Inflammatory macrophage treated with lipopolysaccharide for 4 hours (primary cell): Measurements from ENCODE around the gene LSAMP.

Experiments
- DNase-seq: peaks from one replicate; pipeline ENCODE4 v3.0.0-alpha.2; 2020

Gene LSAMP

DNA sequence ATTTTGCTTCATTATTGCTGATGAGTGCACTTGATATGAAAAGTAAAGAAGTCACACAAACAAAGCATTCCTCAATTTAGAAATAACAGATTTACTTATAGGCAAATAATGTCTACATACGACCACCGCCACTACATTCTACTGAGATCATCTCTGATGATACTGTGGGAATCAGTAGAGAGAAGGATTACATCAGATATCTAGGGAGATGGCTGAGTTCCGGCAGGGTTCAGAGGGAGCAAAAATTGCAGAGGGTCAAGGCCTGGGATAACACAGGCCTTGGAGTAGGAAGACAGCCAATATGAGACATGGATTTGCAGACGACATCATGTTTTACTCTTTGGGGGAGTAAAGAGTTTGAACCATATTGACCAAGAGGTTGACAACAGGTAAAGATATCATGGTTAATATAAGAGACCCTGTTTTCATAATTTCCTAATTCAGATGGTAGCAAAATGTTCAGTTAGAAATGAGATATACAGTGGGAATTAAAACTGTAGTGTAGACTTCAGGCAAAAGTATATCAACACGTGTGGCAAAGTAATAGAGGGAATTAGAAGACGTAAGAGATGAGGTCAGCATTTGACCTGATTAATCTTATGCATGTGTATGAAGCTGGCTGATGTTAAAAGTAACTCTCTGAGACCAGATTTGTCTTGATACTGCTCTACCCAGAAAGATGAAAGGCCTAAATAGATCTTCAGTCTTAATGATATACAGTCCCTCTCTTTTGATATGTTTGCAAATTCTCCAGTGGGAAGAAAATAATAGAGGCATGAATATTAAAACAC, 15.6 kb downstream of the LSAMP start:
- no peak for DNase-seq

DNA sequence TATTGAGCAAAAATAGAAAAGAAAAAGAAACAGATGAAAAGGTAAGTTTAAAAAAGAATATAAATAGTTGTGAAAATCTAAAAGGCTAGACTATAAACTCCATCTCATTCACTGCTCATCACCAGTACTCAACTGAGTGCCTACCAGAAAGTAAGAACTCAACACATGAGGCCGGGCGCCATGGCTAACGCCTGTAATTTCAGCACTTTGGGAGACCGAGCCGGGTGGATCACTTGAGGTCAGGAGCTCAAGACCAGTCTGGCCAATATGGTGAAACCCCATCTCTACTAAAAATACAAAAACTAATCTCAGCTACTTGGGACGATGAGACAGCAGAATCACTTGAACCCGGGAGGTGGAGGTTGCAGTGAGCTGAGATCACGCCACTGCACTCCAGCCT, 19.3 kb downstream of the LSAMP start:
- no peak for DNase-seq

DNA sequence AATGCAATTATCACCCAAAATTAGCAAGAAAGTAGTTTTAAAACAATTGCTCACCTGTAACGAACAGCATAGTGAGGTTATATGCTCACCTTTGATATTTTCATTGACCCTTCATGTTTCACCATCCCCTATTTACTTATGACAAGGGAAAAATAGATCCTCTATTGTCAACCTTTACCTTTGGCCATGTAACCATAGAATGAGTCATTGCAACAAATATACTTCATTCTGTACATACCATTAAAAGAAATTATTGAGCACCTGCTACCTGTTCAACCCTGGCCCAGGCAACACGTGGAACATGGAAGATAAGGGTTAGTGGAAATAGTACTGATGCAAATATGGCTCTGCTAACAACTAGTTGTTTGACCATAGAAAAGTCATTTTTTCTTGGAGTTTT, 20.2 kb downstream of the LSAMP start:
- no peak for DNase-seq

DNA sequence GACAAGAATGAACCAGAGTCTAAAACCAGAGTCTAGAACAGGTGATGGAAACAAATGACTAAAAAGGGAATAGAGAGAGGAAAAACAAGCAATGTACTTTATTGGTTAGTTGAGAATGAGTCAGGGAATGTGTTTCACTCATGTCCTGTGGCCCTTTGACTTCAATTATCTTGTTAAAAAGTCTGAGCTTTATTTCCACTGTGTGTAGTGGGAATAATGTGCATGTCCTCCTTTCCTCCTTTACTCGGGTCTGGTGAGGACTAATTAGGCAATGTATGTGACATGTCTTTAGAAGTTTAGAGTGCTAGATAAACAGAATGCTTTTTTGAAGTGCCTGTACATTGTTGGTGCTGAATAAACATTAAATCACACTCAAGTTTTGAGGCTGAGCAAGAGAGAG, 21.3 kb downstream of the LSAMP start:
- no peak for DNase-seq

DNA sequence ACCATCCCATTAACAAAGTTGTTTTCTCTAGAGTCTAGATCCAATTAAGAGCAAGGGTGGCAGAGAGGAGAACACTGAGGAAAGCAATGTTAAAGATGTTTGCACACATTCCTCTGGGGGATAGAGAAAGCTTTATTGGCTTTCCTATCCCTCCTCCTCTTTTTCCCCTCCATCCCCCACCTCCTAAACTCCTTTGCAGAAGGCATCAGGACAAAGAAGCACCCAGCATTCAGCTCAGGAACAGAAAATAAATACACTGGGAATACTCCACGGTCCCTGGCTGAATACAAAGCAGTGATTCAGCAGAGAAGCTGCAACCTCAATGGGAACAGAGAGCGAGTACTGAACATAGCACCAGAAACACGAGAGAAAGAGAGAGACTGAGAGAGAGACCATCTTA, 21.9 kb downstream of the LSAMP start:
- DNase-seq, result no peak

DNA sequence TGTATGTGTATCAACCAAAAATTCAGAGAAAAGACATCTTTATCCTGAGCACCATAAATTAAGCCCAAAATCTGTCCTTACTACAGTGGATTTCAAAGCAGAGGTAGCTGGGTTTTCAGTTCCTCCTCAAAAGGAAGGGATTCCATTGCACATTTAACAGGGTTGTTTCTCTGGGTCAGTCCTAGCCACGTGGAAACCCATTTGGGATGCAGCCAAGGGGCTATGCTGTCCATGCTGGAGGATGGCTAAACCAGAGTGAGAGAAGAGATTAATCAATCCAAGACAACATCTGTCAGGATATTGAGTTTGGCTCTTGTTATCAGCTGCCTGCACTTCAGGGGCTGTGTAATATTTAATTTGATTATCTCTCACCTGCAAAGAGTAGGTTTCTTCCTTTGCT, 28.1 kb downstream of the LSAMP start:
- no peak for DNase-seq

DNA sequence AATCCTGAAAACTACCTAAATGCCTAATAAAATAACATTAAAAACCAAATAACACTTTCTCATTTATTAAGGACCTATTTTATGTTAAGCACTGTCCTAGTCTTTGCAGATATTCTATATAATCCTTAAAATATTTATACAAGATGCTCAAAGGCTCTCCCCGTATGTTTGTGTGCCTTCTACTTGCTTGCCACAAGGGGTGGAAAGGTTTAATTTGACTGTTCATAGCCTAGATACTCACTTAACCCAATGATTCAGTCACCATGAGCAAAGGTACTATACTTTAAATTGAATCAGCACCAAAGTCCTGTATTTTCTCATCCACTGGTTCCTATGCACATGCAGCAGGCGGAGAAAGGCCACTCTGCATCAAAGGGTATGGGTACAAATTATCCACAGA, 32.0 kb downstream of the LSAMP start:
- DNase-seq, result no peak

DNA sequence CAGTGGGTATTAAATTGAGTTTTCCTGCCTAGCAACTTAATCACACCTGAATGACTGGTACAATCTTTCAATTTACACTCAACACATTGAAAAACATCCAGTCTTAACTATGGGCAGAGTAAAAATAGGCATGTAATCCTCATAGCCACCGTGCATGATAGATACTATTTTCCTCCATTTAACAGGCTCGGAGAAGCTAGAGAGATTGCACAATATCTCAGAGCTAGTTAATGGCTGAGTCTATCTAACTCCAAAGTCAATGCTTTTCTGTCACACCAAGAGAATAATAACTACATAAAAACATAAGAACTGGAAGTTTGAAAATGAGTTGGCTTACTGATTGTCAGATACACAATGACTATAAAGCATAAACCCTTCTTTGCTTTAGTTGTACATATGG, 36.8 kb downstream of the LSAMP start:
- no peak for DNase-seq

DNA sequence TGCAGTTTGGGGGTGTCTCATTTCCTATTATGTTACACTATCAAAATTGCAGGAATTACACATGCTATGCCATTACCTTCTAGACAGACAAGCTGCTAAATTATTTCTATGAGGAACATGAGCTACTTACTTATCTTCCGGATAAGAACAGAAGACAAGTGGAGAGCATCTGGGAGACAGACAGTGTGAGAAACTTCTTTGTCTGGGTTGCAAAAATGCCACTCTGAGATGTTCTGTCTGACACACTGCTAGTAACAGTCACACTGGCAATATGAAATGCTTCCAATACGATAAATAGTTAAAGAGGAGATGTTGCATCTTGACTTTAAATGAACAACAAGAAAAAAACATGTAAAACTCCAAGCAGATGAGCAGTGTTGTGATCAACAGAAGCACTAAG, 40.1 kb downstream of the LSAMP start:
- DNase-seq, result no peak

DNA sequence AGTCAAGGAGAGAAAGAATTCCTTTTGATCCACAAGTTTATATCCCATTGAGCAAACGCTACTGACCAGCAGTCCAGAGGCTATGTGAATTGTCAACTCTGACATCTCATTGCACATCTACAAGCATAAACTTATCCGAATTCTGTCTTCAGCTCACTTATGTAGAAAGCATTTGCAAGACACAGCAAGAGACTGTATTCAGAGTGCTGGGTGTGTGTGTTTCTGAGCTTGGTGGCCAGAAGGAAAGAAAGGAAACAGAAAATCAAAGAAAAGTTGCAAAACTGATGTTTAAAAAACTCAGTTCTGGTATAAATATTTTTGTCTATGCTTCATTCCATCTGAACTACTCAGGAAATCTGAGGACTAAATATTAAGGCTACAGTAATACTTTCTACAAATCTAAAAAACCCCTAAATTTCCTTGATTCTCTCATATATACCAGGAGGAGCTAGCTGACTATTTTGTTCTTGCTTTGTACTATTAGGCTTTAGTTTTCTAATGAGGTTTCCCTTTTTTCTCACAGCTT, 45.5 kb downstream of the LSAMP start:
- DNase-seq, result no peak

DNA sequence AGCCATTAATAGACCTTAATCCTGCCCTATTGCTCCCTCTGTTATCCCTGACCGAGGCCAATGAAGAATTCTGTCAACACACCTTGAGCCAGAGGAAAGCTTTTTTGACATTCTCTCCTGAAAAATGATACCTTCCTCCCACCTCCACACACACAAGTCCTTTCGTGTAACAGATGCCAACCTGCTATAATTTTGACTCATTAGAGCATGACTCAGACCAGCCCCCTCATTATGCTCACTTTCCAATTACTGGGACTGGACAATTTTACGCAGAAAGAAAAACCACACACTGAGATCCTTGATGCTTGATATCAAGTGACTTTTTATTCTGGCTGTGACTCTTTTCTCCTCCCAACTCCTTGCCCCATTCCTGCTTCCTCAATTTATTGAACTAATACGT, 50.9 kb downstream of the LSAMP start:
- DNase-seq, result no peak

DNA sequence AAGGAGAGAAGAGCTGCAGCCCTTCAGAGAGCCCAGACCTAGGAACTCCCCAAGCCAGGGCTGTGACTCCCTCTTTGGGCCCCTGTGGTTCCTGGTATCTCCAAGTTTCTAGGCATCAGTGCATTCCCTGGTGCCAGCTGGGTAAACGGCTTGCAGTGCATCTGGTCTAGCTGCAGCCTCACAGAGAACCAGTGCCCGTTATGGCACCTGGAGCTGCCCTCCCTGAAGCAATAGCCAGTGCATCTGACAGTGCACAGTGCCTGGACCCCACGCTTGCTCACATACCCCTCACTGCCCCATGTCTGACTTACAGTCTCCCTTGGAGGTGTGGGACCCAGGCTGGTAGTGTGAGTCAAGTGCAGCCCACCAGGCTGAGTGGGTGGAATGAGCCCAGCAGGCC, 52.1 kb downstream of the LSAMP start:
- no peak for DNase-seq

DNA sequence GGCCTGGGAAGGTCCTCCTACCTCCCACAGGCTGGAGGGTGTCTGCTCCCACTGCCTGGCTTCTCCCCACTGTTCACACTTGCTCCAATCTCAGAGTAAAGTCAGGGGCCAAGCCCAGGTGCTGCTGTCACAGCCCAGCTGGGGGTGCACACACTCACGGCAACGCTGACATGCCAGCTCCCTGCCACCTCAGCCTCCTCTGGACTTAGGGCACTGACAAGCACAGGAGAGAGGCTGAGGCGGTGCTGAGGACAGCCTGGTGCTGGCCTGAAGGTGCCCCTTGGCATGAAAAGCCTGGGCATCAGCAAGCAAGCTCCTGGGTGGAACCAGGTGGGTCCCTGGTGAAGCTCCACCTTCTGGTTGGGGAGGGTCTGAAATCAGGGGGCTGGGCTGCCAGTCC, 53.0 kb downstream of the LSAMP start:
- no peak for DNase-seq

DNA sequence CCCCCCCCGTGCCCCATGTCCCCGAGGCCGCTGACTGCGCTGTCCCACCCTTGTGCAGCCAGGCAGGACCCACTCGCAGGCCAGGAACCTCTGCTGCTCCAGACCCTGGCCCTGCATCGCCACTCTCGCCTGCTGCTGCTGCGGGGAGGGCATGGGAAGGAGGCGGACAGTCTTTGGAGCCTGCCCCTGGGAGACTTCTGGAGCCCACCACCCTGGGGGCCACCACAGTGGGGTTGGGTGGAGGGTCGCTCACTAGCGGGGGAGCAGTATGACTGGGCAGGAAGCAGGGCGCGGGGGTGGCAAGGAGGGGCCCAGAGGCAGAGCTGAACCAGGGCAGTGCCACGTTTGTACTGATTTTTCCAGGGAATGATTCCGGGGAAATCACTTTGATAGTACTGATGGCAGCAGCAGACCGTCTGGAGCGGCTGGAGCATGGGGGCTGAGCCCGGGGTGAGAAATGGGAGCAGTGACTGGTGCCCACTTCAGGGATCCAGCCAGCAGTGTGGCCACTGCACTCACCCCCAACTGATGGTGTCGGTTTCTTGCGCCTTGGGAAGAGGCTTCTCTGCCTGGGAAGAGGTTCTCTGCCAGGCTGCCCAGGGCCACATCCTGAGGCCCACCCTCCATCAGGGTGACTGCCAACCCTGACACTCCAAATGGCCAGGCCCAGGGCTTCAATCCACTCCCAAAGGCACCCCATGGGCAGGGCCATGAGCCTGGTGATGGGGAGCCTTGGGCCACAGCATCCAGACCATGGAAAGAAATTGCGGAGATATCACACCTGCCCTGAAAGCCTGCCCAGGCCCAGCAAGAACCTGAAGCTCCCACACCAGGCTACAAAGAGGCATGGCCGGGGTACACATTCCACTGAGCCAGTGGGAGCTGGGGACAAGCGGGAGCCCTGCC, 53.7 kb downstream of the LSAMP start:
- DNase-seq, result no peak

DNA sequence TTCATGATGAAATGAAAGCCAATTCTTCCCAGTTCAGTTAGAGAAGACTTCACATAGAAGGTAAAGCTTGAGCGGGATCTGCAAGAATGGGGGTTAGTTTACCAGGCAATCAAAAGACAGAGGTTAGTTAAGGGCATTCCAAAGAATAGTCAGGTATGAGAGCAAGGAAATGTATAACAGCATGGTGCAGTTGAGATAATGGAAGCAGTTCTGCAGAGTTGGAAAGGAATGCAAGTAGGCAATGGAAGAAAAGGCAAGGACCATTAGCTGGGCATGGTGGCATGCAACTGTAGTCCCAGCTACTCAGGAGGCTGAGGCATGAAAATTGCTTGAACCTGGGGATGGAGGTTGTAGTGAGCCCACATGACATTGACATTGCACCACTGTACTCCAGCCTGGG, 55.0 kb downstream of the LSAMP start:
- no peak for DNase-seq

DNA sequence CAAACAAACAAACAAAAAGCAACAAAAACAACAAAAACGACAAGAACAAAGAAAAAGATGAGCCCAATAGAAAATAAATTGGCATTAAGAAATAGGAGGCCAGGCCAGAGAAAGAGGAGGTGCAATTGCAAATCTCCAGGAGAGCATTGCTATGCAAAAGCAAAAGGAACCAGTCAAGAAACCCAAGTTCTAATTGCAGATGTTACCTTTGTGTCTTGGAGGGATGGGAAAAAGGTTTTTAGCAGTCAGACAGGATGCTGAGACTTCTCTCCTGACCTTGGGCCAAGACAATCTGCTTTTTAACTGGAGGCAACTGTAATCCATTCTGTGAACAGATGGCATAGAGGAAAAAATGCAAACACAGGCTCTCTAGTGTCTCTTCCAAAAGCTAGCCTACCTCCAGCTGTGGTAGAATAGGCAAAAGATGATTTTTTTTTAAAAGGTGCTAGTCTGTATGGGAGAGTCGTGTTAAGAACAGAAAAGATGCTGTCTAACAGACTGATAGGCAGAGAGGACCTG, 56.4 kb downstream of the LSAMP start:
- no peak for DNase-seq

DNA sequence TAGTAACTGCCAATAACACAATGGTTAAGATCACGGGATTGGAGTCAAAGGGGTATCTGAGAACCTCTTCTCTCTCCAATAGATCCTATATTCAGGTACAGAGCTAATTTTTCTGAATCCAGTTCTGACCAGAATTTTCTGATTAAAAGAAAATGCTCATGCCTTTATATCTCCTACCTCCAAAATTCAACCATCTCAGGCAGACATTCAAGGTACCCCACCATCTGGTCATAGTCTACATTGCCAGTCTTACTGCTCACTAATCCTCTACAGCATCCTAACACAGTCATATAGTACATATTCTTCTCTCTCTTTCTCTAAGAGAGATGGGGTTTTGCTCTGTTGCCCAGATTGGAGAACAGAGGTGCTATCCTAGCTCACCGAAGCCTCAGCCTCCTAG, 59.1 kb downstream of the LSAMP start:
- DNase-seq, result no peak

DNA sequence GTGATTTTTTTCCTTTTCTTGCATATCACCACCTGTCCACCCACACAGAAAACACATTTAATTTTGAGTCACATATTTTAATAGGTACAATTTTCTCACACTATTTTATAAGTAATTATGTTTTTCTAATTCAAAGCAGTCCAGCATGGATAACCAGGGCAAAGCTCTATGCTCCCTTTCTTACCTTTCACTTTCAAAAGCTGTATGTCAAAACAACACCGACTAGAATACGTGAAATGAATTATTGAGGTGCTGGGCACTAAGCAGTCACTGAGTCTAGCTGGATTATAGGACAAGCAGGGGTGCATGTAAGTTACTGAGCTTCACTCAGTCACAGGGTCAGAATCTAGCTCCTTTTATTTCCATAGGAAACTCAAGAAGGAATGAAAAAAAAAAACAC, 60.6 kb downstream of the LSAMP start:
- no peak for DNase-seq

DNA sequence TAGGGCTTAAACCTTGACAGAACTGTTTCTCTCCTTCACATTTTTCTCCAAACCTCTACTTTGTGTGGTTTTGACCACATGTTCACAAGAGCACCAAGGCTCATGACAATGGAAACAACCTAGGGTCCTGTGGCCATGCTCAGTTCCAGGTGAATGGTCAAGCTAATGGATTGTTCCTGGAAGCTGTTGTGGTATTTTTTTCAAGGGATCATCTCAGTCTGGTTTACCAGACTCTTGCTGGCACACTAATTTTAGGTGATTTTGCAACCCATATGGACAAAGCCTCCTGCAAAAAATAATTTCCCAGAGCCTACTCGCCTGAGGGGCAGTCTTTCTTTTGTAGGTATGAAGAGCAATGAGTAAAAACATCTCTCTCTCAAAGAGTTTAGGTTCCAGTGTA, 67.2 kb downstream of the LSAMP start:
- DNase-seq, result no peak

DNA sequence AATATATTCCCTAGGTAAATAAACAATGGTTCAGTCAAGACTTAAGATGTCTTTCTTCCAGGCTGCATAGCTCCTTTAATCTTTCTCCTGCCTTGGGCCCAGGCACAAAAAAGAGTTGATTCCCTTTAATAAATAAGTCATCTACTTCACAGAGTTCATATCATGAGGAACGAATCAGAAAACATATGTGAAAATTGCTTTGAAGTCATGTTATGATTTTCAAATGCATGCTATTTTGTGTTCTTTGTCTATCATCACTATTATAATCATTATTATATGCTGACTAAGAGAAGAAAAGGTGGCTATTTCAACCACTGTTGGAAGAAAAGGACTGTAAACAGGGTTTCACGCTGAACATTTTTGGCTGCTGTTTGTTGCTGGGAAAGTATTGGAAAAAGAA, 70.4 kb downstream of the LSAMP start:
- DNase-seq, result no peak

DNA sequence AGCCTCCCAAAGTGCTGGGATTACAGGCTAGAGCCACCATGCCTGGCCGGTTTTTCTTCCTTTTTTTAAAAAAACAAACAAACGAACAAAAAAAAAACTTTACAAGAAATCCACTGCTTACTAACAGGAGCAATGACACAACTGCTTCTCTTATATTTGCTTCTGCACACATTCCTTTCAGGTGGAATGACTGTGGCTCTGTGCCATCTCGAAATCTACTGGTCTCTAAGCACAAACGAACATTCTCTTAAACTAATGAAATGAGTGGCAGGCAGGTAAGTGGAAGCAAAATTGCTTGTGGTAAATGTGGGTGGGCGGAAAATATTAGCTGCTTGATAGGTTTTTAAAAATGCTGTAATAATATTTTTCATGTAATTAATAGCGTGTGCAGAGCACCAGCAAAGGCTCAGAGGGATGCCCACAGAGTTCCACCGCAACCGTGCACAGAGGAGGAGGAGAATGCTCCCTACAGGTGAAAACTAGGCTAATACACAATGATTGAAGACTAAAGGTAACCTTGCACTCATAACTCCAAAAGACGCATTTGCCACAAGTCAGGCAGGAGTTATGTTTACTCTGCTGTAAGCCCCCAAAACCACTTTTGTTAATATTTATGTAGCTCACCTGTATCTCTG, 77.4 kb downstream of the LSAMP start:
- no peak for DNase-seq

DNA sequence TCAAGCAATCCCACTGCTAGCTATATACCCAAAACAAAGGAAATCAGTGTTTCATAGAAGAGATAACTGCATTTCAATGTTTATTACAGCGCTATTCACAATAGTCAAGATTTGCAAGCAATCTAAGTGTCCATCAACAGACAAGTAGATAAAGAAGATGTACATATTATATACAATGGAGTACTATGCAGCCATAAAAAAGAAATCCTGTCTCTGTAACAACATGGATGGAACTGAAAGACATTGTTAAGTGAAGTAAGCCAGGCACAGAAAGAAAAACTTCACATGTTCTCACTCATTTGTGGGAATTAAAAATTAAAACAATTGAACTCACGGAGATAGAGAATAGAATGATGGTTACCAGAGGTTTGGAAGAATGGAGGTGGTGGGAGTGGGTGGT, 89.2 kb downstream of the LSAMP start:
- DNase-seq, result no peak

DNA sequence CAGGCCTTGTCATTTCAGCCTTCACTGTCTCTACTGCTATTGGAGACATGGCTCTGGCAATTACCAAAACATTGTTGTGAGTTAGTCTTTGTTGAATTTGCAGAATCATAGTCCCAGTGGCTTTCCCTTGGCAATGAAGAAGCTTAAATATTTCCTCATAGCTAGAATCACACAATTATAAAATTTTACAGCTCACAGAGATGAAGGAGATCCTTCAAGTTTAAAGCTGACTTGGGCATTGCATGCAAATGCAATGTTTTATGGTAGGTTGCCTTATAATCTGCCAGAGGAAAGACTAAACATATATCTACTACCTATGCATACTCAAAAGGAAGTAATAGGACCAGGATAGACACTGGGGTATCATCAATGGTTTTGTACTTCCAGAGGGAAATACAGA, 90.9 kb downstream of the LSAMP start:
- DNase-seq, result no peak
